Prostate gland (tissue), 2 donors: ENCODE data around the gene OR10Z1.

Experiments used
- POLR2A ChIP-seq: fragments of 450-650 bp; IDR thresholded peaks from one replicate; pipeline ENCODE4 v1.6.1; 2016; ENCODE audit warnings: antibody characterized with exemption, mild to moderate bottlenecking
- POLR2AphosphoS5 ChIP-seq: sonication (generic); formaldehyde crosslinking; IDR thresholded peaks from one replicate; pipeline ENCODE4 v1.6.1; 2017; ENCODE audit warnings: antibody characterized with exemption
- TF ChIP-seq, protein P1 (sequence below), 4 experiments: fragments of 200-600 bp in 2 of 4; fragments of 450-650 bp in 2 of 4; sonication (generic) in 2 of 4; IDR thresholded peaks; 1 replicate in 3 of 4; 2 replicates in 1 of 4; pipeline ENCODE4 v1.5.1; 2016 to 2019; ENCODE audit warnings: antibody characterized with exemption in 4 of 4, mild to moderate bottlenecking in 2 of 4, moderate library complexity in 2 of 4

GRCh38 chr1:158649052-158649451 lies 44.0 kb downstream of the OR10Z1 start:
- TF ChIP-seq, protein P1, sequence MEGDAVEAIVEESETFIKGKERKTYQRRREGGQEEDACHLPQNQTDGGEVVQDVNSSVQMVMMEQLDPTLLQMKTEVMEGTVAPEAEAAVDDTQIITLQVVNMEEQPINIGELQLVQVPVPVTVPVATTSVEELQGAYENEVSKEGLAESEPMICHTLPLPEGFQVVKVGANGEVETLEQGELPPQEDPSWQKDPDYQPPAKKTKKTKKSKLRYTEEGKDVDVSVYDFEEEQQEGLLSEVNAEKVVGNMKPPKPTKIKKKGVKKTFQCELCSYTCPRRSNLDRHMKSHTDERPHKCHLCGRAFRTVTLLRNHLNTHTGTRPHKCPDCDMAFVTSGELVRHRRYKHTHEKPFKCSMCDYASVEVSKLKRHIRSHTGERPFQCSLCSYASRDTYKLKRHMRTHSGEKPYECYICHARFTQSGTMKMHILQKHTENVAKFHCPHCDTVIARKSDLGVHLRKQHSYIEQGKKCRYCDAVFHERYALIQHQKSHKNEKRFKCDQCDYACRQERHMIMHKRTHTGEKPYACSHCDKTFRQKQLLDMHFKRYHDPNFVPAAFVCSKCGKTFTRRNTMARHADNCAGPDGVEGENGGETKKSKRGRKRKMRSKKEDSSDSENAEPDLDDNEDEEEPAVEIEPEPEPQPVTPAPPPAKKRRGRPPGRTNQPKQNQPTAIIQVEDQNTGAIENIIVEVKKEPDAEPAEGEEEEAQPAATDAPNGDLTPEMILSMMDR (IDR thresholded peaks at IDR 0.05), result no peak
- no peak for TF ChIP-seq POLR2A
- TF ChIP-seq POLR2AphosphoS5, result no peak
